Activated gamma-delta T cell (primary cell): ENCODE data around the gene IGSF21.

ENCODE experiments used
- DNase-seq: peaks from one replicate; lab custom pipeline; 2025; lab: John Stamatoyannopoulos, UW

Gene IGSF21

GRCh38 chr1:18294437-18295176 lies 187.0 kb downstream of the IGSF21 start:
- DNase-seq: no peak

- no peak for DNase-seq
Observed at GRCh38 chr1:18297896-18298648, 190.5 kb downstream of the IGSF21 start.

GRCh38 chr1:18299441-18300338 lies 192.1 kb downstream of the IGSF21 start:
- DNase-seq: no peak

GRCh38 chr1:18300376-18300775 lies 192.8 kb downstream of the IGSF21 start:
- DNase-seq: no peak

- DNase-seq: no peak
Observed at GRCh38 chr1:18302788-18303413, 195.3 kb downstream of the IGSF21 start.

GRCh38 chr1:18304151-18304869 lies 196.7 kb downstream of the IGSF21 start:
- no peak for DNase-seq

GRCh38 chr1:18305182-18305795 lies 197.7 kb downstream of the IGSF21 start:
- DNase-seq: no peak

- no peak for DNase-seq
Observed at GRCh38 chr1:18307329-18307898, 199.8 kb downstream of the IGSF21 start.

GRCh38 chr1:18309552-18310155 lies 202.1 kb downstream of the IGSF21 start:
- no peak for DNase-seq

- DNase-seq: no peak
Observed at GRCh38 chr1:18312961-18313360, 205.4 kb downstream of the IGSF21 start.

- no peak for DNase-seq
Observed at GRCh38 chr1:18313523-18313922, 205.9 kb downstream of the IGSF21 start.

- no peak for DNase-seq
Observed at GRCh38 chr1:18314399-18314798, 206.8 kb downstream of the IGSF21 start.

GRCh38 chr1:18315449-18315848 lies 207.9 kb downstream of the IGSF21 start:
- DNase-seq: no peak

GRCh38 chr1:18316764-18317163 lies 209.2 kb downstream of the IGSF21 start:
- no peak for DNase-seq

- no peak for DNase-seq
Observed at GRCh38 chr1:18319099-18319498, 211.5 kb downstream of the IGSF21 start.

GRCh38 chr1:18320051-18320450 lies 212.5 kb downstream of the IGSF21 start:
- DNase-seq: no peak

- no peak for DNase-seq
Observed at GRCh38 chr1:18322368-18323032, 214.9 kb downstream of the IGSF21 start.

GRCh38 chr1:18323259-18323658 lies 215.7 kb downstream of the IGSF21 start:
- DNase-seq: no peak

- DNase-seq: no peak
Observed at GRCh38 chr1:18324246-18324645, 216.6 kb downstream of the IGSF21 start.
